HEK293 (cell line): ENCODE results near the gene GBGT1.

Experiments used
- CTCF ChIA-PET: fragments of 350-600 bp; formaldehyde crosslinking; extraction: SDS; loops from one replicate; lab custom pipeline; 2021; ENCODE audit warnings: antibody characterized with exemption; lab: Yijun Ruan, JAX
- POLR2A ChIA-PET: fragments of 300-600 bp; formaldehyde crosslinking; extraction: SDS; loops from one replicate; lab custom pipeline; 2020; ENCODE audit warnings: antibody characterized with exemption, inconsistent platforms; lab: Yijun Ruan, JAX
- H3K27ac ChIP-seq: fragments of 200-500 bp; sonication (Bioruptor generic); 2 replicates; pipeline ENCODE4 v1.5.1; 2014; ENCODE audit warnings: low read depth, low read length, control low read depth, inconsistent platforms; ENCODE audit errors: extremely low read depth
- H3K36me3 ChIP-seq, 2 experiments: fragments of 200-500 bp in 1 of 2; sonication (Bioruptor generic) in 1 of 2; 1 replicate in 1 of 2; 2 replicates in 1 of 2; pipeline ENCODE4 v1.5.1; 2014 to 2017; ENCODE audit warnings: inconsistent platforms in 2 of 2, low read length in 2 of 2; ENCODE audit not compliant: control insufficient read depth in 2 of 2, insufficient read depth in 1 of 2
- H3K4me1 ChIP-seq: fragments of 200-500 bp; sonication (Bioruptor generic); 2 replicates; pipeline ENCODE4 v1.5.1; 2014; ENCODE audit warnings: mild to moderate bottlenecking, low read length, inconsistent platforms; ENCODE audit not compliant: control insufficient read depth, insufficient read depth
- H3K4me3 ChIP-seq: 2 replicates; pipeline ENCODE4 v1.5.1; 2011; ENCODE audit warnings: low read depth, mild to moderate bottlenecking, control low read depth, low read length, moderate library complexity
- H3K9me3 ChIP-seq: fragments of 200-500 bp; sonication (Bioruptor generic); 2 replicates; pipeline ENCODE4 v1.5.1; 2014; ENCODE audit warnings: low read depth, low read length, inconsistent platforms; ENCODE audit not compliant: control insufficient read depth, insufficient read depth
- OVOL3 ChIP-seq: fragments of 450-650 bp; formaldehyde crosslinking; IDR thresholded peaks from 2 replicates; pipeline ENCODE4 v1.5.1; 2016; ENCODE audit warnings: missing biosample characterization, missing genetic modification characterization
- SALL2 ChIP-seq: fragments of 450-650 bp; formaldehyde crosslinking; IDR thresholded peaks from 2 replicates; pipeline ENCODE4 v1.5.0; 2017; ENCODE audit warnings: missing biosample characterization, mild to moderate bottlenecking, missing genetic modification characterization, borderline replicate concordance
- TRIM28 ChIP-seq: IDR thresholded peaks from 2 replicates; pipeline ENCODE4 v1.6.1; 2011; ENCODE audit warnings: low read length, control low read depth, borderline replicate concordance
- ZFP3 ChIP-seq: fragments of 450-650 bp; formaldehyde crosslinking; IDR thresholded peaks from 2 replicates; pipeline ENCODE4 v1.5.1; 2016; ENCODE audit warnings: low read depth, missing biosample characterization, missing genetic modification characterization
- ZNF10 ChIP-seq: fragments of 450-650 bp; formaldehyde crosslinking; IDR thresholded peaks from 2 replicates; pipeline ENCODE4 v1.5.1; 2017; ENCODE audit warnings: missing biosample characterization, missing genetic modification characterization
- ZNF169 ChIP-seq: fragments of 450-650 bp; formaldehyde crosslinking; IDR thresholded peaks from 2 replicates; pipeline ENCODE4 v1.5.1; 2016; ENCODE audit warnings: missing biosample characterization, missing genetic modification characterization
- ZNF2 ChIP-seq: fragments of 450-650 bp; formaldehyde crosslinking; IDR thresholded peaks from 2 replicates; pipeline ENCODE4 v1.5.1; 2016; ENCODE audit warnings: missing biosample characterization, missing genetic modification characterization
- ZNF202 ChIP-seq: fragments of 450-650 bp; formaldehyde crosslinking; IDR thresholded peaks from 2 replicates; pipeline ENCODE4 v1.5.1; 2016; ENCODE audit warnings: missing biosample characterization, missing genetic modification characterization, borderline replicate concordance
- ZNF221 ChIP-seq: fragments of 450-650 bp; formaldehyde crosslinking; IDR thresholded peaks from 2 replicates; pipeline ENCODE4 v1.5.1; 2017; ENCODE audit warnings: missing biosample characterization, missing genetic modification characterization, borderline replicate concordance
- ZNF223 ChIP-seq: fragments of 450-650 bp; formaldehyde crosslinking; IDR thresholded peaks from 2 replicates; pipeline ENCODE4 v1.5.1; 2016; ENCODE audit warnings: missing biosample characterization, missing genetic modification characterization
- ZNF248 ChIP-seq: fragments of 450-650 bp; formaldehyde crosslinking; IDR thresholded peaks from 2 replicates; pipeline ENCODE4 v1.5.1; 2017; ENCODE audit warnings: missing biosample characterization, missing genetic modification characterization
- ZNF521 ChIP-seq: fragments of 450-650 bp; formaldehyde crosslinking; IDR thresholded peaks from 2 replicates; pipeline ENCODE4 v1.5.1; 2017; ENCODE audit warnings: missing biosample characterization, mild to moderate bottlenecking, missing genetic modification characterization
- ZNF529 ChIP-seq: fragments of 450-650 bp; formaldehyde crosslinking; IDR thresholded peaks from 2 replicates; pipeline ENCODE4 v1.5.1; 2017; ENCODE audit warnings: missing genetic modification characterization, missing biosample characterization; ENCODE audit not compliant: insufficient replicate concordance
- ZNF544 ChIP-seq: fragments of 450-650 bp; formaldehyde crosslinking; IDR thresholded peaks from 2 replicates; pipeline ENCODE4 v1.5.0; 2017; ENCODE audit warnings: missing biosample characterization, missing genetic modification characterization
- ZNF549 ChIP-seq: fragments of 450-650 bp; IDR thresholded peaks from 2 replicates; pipeline ENCODE4 v1.5.1; 2018; ENCODE audit warnings: missing biosample characterization, missing genetic modification characterization, mild to moderate bottlenecking, inconsistent platforms, moderate library complexity
- ZNF560 ChIP-seq: fragments of 450-650 bp; formaldehyde crosslinking; IDR thresholded peaks from 2 replicates; pipeline ENCODE4 v1.5.1; 2017; ENCODE audit warnings: missing biosample characterization, missing genetic modification characterization, borderline replicate concordance
- ZNF585B ChIP-seq: fragments of 450-650 bp; formaldehyde crosslinking; IDR thresholded peaks from 2 replicates; pipeline ENCODE4 v1.5.1; 2016; ENCODE audit warnings: missing biosample characterization, missing genetic modification characterization
- ZNF621 ChIP-seq: fragments of 450-650 bp; formaldehyde crosslinking; IDR thresholded peaks from 2 replicates; pipeline ENCODE4 v1.5.1; 2017; ENCODE audit warnings: missing biosample characterization, missing genetic modification characterization
- ZNF664 ChIP-seq: fragments of 450-650 bp; formaldehyde crosslinking; IDR thresholded peaks from 2 replicates; pipeline ENCODE4 v1.5.1; 2016; ENCODE audit warnings: missing biosample characterization, missing genetic modification characterization
- ZNF670 ChIP-seq: fragments of 450-650 bp; formaldehyde crosslinking; IDR thresholded peaks from 2 replicates; pipeline ENCODE4 v1.5.1; 2016; ENCODE audit warnings: missing biosample characterization, missing genetic modification characterization, low read depth
- ZNF707 ChIP-seq: fragments of 450-650 bp; formaldehyde crosslinking; IDR thresholded peaks from 2 replicates; pipeline ENCODE4 v1.5.1; 2016; ENCODE audit warnings: missing biosample characterization, missing genetic modification characterization
- ZNF76 ChIP-seq: fragments of 450-650 bp; formaldehyde crosslinking; IDR thresholded peaks from 2 replicates; pipeline ENCODE4; 2016; ENCODE audit warnings: low read depth, missing biosample characterization, missing genetic modification characterization, borderline replicate concordance
- ZNF776 ChIP-seq: fragments of 450-650 bp; formaldehyde crosslinking; IDR thresholded peaks from 2 replicates; pipeline ENCODE4 v1.5.0; 2017; ENCODE audit warnings: missing biosample characterization, missing genetic modification characterization, borderline replicate concordance
- ZNF791 ChIP-seq: fragments of 450-650 bp; formaldehyde crosslinking; IDR thresholded peaks from 2 replicates; pipeline ENCODE4 v1.5.1; 2016; ENCODE audit warnings: missing biosample characterization, missing genetic modification characterization
- TF ChIP-seq, protein P1 (sequence below): fragments of 450-650 bp; formaldehyde crosslinking; IDR thresholded peaks from 2 replicates; pipeline ENCODE4 v1.5.1; 2016; ENCODE audit warnings: missing biosample characterization, missing genetic modification characterization
- TF ChIP-seq, protein P2 (sequence below): fragments of 450-650 bp; IDR thresholded peaks from 2 replicates; pipeline ENCODE4 v1.5.1; 2018; ENCODE audit warnings: missing biosample characterization, missing genetic modification characterization
- TF ChIP-seq, protein P3 (sequence below): fragments of 450-650 bp; formaldehyde crosslinking; IDR thresholded peaks from 2 replicates; pipeline ENCODE4 v1.5.1; 2016; ENCODE audit warnings: missing biosample characterization, missing genetic modification characterization

Gene GBGT1

DNA sequence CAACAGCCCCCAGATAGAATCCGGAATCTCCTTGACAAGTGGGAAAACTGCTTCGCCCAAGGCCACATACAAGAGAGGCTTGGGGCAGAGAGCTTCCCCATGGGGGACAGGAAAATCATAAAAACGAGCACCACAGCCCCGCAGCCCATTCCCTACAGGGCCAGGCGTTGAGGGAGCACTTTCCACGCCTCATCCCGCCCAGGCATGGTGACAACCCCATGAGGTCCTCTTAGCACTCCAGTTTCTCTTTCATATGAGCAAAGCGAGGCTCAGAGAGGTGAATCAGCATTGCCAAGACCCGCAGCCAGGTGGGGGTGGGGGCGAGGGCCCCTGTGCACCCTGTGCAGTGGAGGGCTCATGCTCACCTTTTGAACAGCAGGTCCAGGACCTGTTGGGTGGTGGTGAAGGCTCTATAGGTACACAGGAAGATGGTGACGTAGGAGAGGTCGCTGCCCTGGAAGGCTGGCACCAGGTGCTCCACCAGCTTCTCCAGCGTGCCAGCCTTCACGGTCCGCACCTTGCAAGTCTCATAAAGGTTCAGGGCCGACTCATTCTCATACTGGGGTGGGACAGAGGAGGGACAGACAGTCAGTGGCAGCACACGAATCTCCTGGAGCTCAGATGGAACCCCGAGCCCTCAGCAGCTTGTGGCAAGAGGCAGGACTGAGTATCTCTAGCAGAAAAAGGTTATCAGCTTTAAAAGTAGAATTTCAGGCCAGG is 53.6 kb downstream of the GBGT1 start:
- TF ChIP-seq, protein P1, sequence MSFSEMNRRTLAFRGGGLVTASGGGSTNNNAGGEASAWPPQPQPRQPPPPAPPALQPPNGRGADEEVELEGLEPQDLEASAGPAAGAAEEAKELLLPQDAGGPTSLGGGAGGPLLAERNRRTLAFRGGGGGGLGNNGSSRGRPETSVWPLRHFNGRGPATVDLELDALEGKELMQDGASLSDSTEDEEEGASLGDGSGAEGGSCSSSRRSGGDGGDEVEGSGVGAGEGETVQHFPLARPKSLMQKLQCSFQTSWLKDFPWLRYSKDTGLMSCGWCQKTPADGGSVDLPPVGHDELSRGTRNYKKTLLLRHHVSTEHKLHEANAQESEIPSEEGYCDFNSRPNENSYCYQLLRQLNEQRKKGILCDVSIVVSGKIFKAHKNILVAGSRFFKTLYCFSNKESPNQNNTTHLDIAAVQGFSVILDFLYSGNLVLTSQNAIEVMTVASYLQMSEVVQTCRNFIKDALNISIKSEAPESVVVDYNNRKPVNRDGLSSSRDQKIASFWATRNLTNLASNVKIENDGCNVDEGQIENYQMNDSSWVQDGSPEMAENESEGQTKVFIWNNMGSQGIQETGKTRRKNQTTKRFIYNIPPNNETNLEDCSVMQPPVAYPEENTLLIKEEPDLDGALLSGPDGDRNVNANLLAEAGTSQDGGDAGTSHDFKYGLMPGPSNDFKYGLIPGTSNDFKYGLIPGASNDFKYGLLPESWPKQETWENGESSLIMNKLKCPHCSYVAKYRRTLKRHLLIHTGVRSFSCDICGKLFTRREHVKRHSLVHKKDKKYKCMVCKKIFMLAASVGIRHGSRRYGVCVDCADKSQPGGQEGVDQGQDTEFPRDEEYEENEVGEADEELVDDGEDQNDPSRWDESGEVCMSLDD (tag by site-specific recombination), result no peak
- TF ChIP-seq ZNF2 (tag by site-specific recombination) (no peak), OVOL3 (tag by site-specific recombination) (no peak), ZNF707 (tag by site-specific recombination) (no peak), ZNF521 (tag by site-specific recombination) (no peak), ZNF621 (tag by site-specific recombination) (no peak), ZNF10 (no peak), ZNF223 (tag by site-specific recombination) (no peak), ZNF169 (tag by site-specific recombination) (no peak), ZNF248 (tag by site-specific recombination) (no peak), TRIM28 (no peak), ZNF221 (no peak), ZNF549 (no peak), ZNF544 (no peak), ZNF791 (tag by site-specific recombination) (no peak)
- TF ChIP-seq, all 188 proteins: peak for 0
- ChIA-PET CTCF (interaction anchor here (0.9 to 22.4 kb wide), 4 partner anchors 8 to 376 kb away, joined by 3 to 342 read pairs (median 3); no protein-coding TSS in a partner anchor), POLR2A (interaction anchor here (2.9 kb wide), 1 partner anchor 8 kb away, joined by 11 read pairs; no protein-coding TSS in a partner anchor)
- peaks cover 9% of the 10 kb centered on the region for H3K4me1 ChIP-seq
- H3K36me3 ChIP-seq, result peaks cover 0 to 72% of the 10 kb centered on the region in 2 experiments; a peak in 1 of 3 replicates
- H3K9me3 ChIP-seq, result no peaks in the 10 kb centered on the region
- no peak overlapping the region for H3K27ac ChIP-seq
- H3K4me3 ChIP-seq, result no peak overlapping the region

DNA sequence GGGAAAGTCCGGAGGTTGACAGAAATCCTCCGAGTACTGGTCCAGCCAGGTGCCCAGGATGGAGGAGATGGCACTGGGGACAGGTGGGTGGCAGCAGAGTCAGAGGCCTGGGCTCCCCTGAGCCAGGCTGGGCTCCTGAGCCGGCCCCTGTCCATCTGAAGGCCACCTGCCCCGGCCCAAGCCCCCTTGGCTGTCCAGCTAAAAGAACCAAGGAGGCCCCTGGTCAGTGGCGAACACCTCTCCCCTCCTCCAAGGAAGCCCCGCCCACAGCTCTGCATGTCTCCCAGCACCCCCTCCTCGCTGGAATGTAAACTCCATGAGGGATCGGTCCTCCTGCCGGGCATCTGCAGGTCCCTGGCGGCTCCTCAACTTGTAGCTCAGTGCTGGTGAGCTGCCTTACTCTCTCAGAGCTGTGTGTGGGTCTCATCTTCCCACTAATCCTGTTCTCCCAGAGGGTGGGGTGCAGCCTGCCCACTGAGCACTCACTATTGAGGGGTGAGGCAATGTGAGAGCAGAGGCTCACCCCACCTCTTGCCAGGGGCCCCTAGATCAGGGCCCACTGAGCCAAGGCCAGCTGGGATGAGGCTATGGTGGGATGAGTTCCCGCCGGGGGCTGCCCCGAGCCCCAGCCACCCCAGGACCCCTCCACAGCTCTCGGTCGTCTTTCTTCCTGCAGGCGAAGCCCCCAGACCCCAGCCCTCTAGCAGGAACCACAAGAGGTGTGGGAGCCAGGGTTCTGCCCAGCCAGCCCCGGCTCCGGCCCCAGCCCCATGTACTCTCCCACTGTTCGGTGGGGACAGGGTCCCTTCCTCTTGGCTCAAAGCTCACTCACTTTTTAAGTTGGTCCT is 54.7 kb downstream of the GBGT1 start:
- Histone ChIP-seq H3K4me1 (peaks cover 1% of the 10 kb centered on the region; the same call in 1 of the 2 replicates), H3K4me3 (no peak overlapping the region), H3K9me3 (no peaks in the 10 kb centered on the region), H3K36me3 (peaks cover 0 to 81% of the 10 kb centered on the region in 2 experiments; a peak in 2 of 3 replicates), H3K27ac (no peak overlapping the region)
- ChIA-PET CTCF (interaction anchor here (1.1 to 22.4 kb wide), 2 partner anchors 24 to 37 kb away, joined by 3 to 342 read pairs; no protein-coding TSS in a partner anchor), POLR2A (interaction anchor here (0.6 to 2.9 kb wide), 5 partner anchors 9 to 78 kb away, joined by 3 to 11 read pairs (median 4); partner anchors contain the start of genes GTF3C5 and RALGDS)
- no peak for TF ChIP-seq ZNF585B (tag by site-specific recombination)
- TF ChIP-seq ZNF221, result no peak
- no peak for TF ChIP-seq ZNF776 (tag by site-specific recombination)
- no peak for TF ChIP-seq ZNF670 (tag by site-specific recombination)
- TF ChIP-seq SALL2 (tag by site-specific recombination), result no peak
- TF ChIP-seq, protein P2, sequence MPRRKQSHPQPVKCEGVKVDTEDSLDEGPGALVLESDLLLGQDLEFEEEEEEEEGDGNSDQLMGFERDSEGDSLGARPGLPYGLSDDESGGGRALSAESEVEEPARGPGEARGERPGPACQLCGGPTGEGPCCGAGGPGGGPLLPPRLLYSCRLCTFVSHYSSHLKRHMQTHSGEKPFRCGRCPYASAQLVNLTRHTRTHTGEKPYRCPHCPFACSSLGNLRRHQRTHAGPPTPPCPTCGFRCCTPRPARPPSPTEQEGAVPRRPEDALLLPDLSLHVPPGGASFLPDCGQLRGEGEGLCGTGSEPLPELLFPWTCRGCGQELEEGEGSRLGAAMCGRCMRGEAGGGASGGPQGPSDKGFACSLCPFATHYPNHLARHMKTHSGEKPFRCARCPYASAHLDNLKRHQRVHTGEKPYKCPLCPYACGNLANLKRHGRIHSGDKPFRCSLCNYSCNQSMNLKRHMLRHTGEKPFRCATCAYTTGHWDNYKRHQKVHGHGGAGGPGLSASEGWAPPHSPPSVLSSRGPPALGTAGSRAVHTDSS, result no peak
- TF ChIP-seq, protein P3, sequence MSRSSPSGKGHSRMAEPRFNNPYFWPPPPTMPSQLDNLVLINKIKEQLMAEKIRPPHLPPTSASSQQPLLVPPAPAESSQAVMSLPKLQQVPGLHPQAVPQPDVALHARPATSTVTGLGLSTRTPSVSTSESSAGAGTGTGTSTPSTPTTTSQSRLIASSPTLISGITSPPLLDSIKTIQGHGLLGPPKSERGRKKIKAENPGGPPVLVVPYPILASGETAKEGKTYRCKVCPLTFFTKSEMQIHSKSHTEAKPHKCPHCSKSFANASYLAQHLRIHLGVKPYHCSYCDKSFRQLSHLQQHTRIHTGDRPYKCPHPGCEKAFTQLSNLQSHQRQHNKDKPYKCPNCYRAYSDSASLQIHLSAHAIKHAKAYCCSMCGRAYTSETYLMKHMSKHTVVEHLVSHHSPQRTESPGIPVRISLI (tag by site-specific recombination), result no peak
- no peak for TF ChIP-seq ZFP3 (tag by site-specific recombination)
- TF ChIP-seq ZNF202, result no peak
- no peak for TF ChIP-seq ZNF664 (tag by site-specific recombination)
- no peak for TF ChIP-seq ZNF529 (tag by site-specific recombination)
- TF ChIP-seq ZNF76 (tag by site-specific recombination), result no peak
- TF ChIP-seq ZNF560 (tag by site-specific recombination), result no peak
